H9 (cell line): Measurements from ENCODE around the gene ACADSB. TPM values are rescaled to one million over a fixed set of nuclear protein-coding genes. Genes with fewer than 3 reads are reported as not detected.

Experiments
- DNase-seq: peaks from one replicate; pipeline ENCODE4 v3.0.0-alpha.2; 2017
- H2AFZ ChIP-seq: one replicate; pipeline ENCODE4 v1.6.1; 2013; ENCODE audit warnings: mild to moderate bottlenecking, low read length, control low read depth, moderate library complexity
- H2AK5ac ChIP-seq: 2 replicates; pipeline ENCODE4 v1.6.1; 2013; ENCODE audit warnings: low read length, control low read depth, mixed read lengths; ENCODE audit not compliant: insufficient read length
- H2BK120ac ChIP-seq: one replicate; pipeline ENCODE4 v1.6.1; 2013; ENCODE audit warnings: low read depth, mild to moderate bottlenecking, low read length, control low read depth, inconsistent platforms; ENCODE audit not compliant: poor library complexity, severe bottlenecking
- H2BK12ac ChIP-seq: 2 replicates; pipeline ENCODE4 v1.6.1; 2013; ENCODE audit warnings: low read length, control low read depth, mixed read lengths, low read depth; ENCODE audit not compliant: insufficient read length
- H2BK15ac ChIP-seq: 2 replicates; pipeline ENCODE4 v1.6.1; 2013; ENCODE audit warnings: low read depth, low read length, control low read depth
- H2BK20ac ChIP-seq: one replicate; pipeline ENCODE4 v1.6.1; 2013; ENCODE audit warnings: low read depth, mild to moderate bottlenecking, low read length, control low read depth, inconsistent platforms; ENCODE audit not compliant: poor library complexity, severe bottlenecking
- H2BK5ac ChIP-seq: 2 replicates; pipeline ENCODE4 v1.6.1; 2013; ENCODE audit warnings: low read length, control low read depth, mixed read lengths; ENCODE audit not compliant: insufficient read length
- H3K14ac ChIP-seq: 2 replicates; pipeline ENCODE4 v1.6.1; 2013; ENCODE audit warnings: low read length, control low read depth; ENCODE audit not compliant: insufficient read depth
- H3K18ac ChIP-seq: 2 replicates; pipeline ENCODE4 v1.6.1; 2013; ENCODE audit warnings: low read depth, mild to moderate bottlenecking, mixed read lengths, low read length, control low read depth; ENCODE audit not compliant: insufficient read length
- H3K23ac ChIP-seq: 2 replicates; pipeline ENCODE4 v1.6.1; 2013; ENCODE audit warnings: low read length, control low read depth, mixed read lengths, low read depth; ENCODE audit not compliant: insufficient read length
- H3K23me2 ChIP-seq: 2 replicates; pipeline ENCODE4 v1.6.1; 2013; ENCODE audit warnings: low read depth, mild to moderate bottlenecking, mixed read lengths, low read length, control low read depth; ENCODE audit not compliant: insufficient read length, poor library complexity, severe bottlenecking
- H3K27ac ChIP-seq: 2 replicates; pipeline ENCODE4 v1.5.1; 2013; ENCODE audit warnings: low read length, control low read depth, mixed read lengths, low read depth; ENCODE audit not compliant: insufficient read length
- H3K27me3 ChIP-seq: 2 replicates; pipeline ENCODE4 v1.6.1; 2013; ENCODE audit warnings: low read length, control low read depth, inconsistent platforms; ENCODE audit not compliant: insufficient read depth
- H3K4ac ChIP-seq: 2 replicates; pipeline ENCODE4 v1.6.1; 2013; ENCODE audit warnings: low read depth, mild to moderate bottlenecking, control low read depth, inconsistent platforms, low read length, moderate library complexity
- H3K4me1 ChIP-seq: 2 replicates; pipeline ENCODE4 v1.6.1; 2013; ENCODE audit warnings: low read length, control low read depth, inconsistent platforms; ENCODE audit not compliant: insufficient read depth
- H3K4me2 ChIP-seq: 2 replicates; pipeline ENCODE4 v1.6.1; 2013; ENCODE audit warnings: low read length, control low read depth, mixed read lengths; ENCODE audit not compliant: insufficient read length, insufficient read depth
- H3K56ac ChIP-seq: 2 replicates; pipeline ENCODE4 v1.6.1; 2013; ENCODE audit warnings: low read depth, mild to moderate bottlenecking, mixed read lengths, low read length, control low read depth; ENCODE audit not compliant: insufficient read length
- H3K79me1 ChIP-seq: 2 replicates; pipeline ENCODE4 v1.6.1; 2013; ENCODE audit warnings: low read depth, mild to moderate bottlenecking, moderate library complexity, low read length, control low read depth, inconsistent platforms; ENCODE audit not compliant: insufficient read depth, poor library complexity, severe bottlenecking
- H3K79me2 ChIP-seq: 2 replicates; pipeline ENCODE4 v1.6.1; 2013; ENCODE audit warnings: low read length, control low read depth, inconsistent platforms; ENCODE audit not compliant: insufficient read depth
- H3K9ac ChIP-seq: 2 replicates; pipeline ENCODE4 v1.6.1; 2013; ENCODE audit warnings: low read length, control low read depth, mixed read lengths; ENCODE audit not compliant: insufficient read length; ENCODE audit errors: extremely low read depth
- H3K9me3 ChIP-seq: one replicate; pipeline ENCODE4 v1.6.1; 2013; ENCODE audit warnings: low read depth, low read length, inconsistent platforms; ENCODE audit not compliant: control insufficient read depth
- H3T11ph ChIP-seq: one replicate; pipeline ENCODE4 v1.6.1; 2013; ENCODE audit warnings: mild to moderate bottlenecking, low read length, control low read depth, inconsistent platforms
- H4K20me1 ChIP-seq: one replicate; pipeline ENCODE4 v1.6.1; 2013; ENCODE audit not compliant: control insufficient read depth, insufficient read length, insufficient read depth
- H4K5ac ChIP-seq: 2 replicates; pipeline ENCODE4 v1.6.1; 2013; ENCODE audit warnings: low read depth, mild to moderate bottlenecking, mixed read lengths, low read length, control low read depth; ENCODE audit not compliant: insufficient read length
- H4K8ac ChIP-seq: replicated peaks from 2 replicates; pipeline ENCODE4 v1.6.1; 2013; ENCODE audit warnings: low read length, control low read depth, mixed read lengths, low read depth; ENCODE audit not compliant: insufficient read length
- H4K91ac ChIP-seq: 2 replicates; pipeline ENCODE4 v1.6.1; 2013; ENCODE audit warnings: low read depth, mild to moderate bottlenecking, moderate library complexity, mixed read lengths, low read length, control low read depth; ENCODE audit not compliant: insufficient read length
- H3K27ac Mint-ChIP-seq, 3 experiments: 2 replicates in 2 of 3; 3 replicates in 1 of 3; pipeline ENCODE4 v1.8.0; 2020 to 2021; ENCODE audit warnings: mixed read lengths in 3 of 3, mild to moderate bottlenecking in 1 of 3, moderate library complexity in 1 of 3
- H3K27me3 Mint-ChIP-seq: 2 replicates; pipeline ENCODE4 v1.8.0; 2021; ENCODE audit warnings: low read depth, mild to moderate bottlenecking, moderate library complexity, mixed read lengths
- H3K36me3 Mint-ChIP-seq, 3 experiments: 2 replicates in 2 of 3; 3 replicates in 1 of 3; pipeline ENCODE4 v1.8.0; 2020 to 2021; ENCODE audit warnings: low read depth in 3 of 3, mixed read lengths in 3 of 3; ENCODE audit not compliant: insufficient read depth in 1 of 3
- H3K4me1 Mint-ChIP-seq, 2 experiments: 2 replicates each; pipeline ENCODE4 v1.8.0; 2020; ENCODE audit warnings: mixed read lengths in 2 of 2
- H3K4me3 Mint-ChIP-seq, 2 experiments: 2 replicates in 1 of 2; 3 replicates in 1 of 2; pipeline ENCODE4 v1.8.0; 2020 to 2021; ENCODE audit warnings: mild to moderate bottlenecking in 2 of 2, mixed read lengths in 2 of 2, moderate library complexity in 1 of 2
- H3K9me3 Mint-ChIP-seq, 2 experiments: 2 replicates in 1 of 2; 3 replicates in 1 of 2; pipeline ENCODE4 v1.8.0; 2020; ENCODE audit warnings: mild to moderate bottlenecking in 2 of 2, mixed read lengths in 2 of 2, moderate library complexity in 1 of 2
- CTCF ChIP-seq: fragments of 200-600 bp; sonication (generic); conservative IDR thresholded peaks from 3 replicates; pipeline ENCODE4 v1.8.0; 2021; ENCODE audit warnings: antibody characterized with exemption, mild to moderate bottlenecking
- WGBS: extraction: QIAGEN DNeasy Blood & Tissue Kit; methylation state at CpG from one replicate; pipeline ENCODE4 v1.1.7; 2013; ENCODE audit warnings: missing lambda C conversion rate, low lambda C conversion rate, mixed read lengths; ENCODE audit not compliant: insufficient read length; ENCODE audit errors: extremely low coverage; 5-methylcytosine and 5-hydroxymethylcytosine counted together
- total RNA-seq: library from RNA; stranded (reverse); gene quantifications from 2 replicates; pipeline ENCODE4 v1.2.1, GENCODE V29; 2021

ACADSB gene
- total RNA-seq, 1 experiment from 2014 or later: 35.1 TPM

- Histone ChIP-seq H3K79me2 (no peaks in the 10 kb centered on the region), H2BK20ac (no peak overlapping the region), H2BK5ac (no peak overlapping the region), H3K4me2 (no peak overlapping the region), H3K79me1 (no peaks in the 10 kb centered on the region), H4K8ac (no peak overlapping the region), H4K91ac (no peak overlapping the region), H4K20me1 (no peaks in the 10 kb centered on the region), H3K18ac (no peak overlapping the region), H3K27me3 (no peaks in the 10 kb centered on the region), H3K23ac (no peak overlapping the region), H3K4me1 (no peaks in the 10 kb centered on the region; the same call in 1 of the 2 replicates), H3K56ac (no peak overlapping the region), H2BK12ac (no peak overlapping the region), H3K9ac (no peak overlapping the region), H4K5ac (no peak overlapping the region), H3K23me2 (no peaks in the 10 kb centered on the region), H3K4ac (no peak overlapping the region), H3T11ph (no peak overlapping the region), H2BK15ac (no peak overlapping the region), H2AK5ac (no peak overlapping the region), H2BK120ac (no peak overlapping the region), H2AFZ (no peak overlapping the region), H3K27ac (no peak overlapping the region), H3K14ac (no peak overlapping the region), H3K9me3 (no peaks in the 10 kb centered on the region)
- H3K9me3 Mint-ChIP-seq: no peaks in the 10 kb centered on the region
- WGBS: no CpG with 5 or more reads among the region's 8 CpGs
- H3K27ac Mint-ChIP-seq: no peak overlapping the region
- no peak for DNase-seq
- no peak for TF ChIP-seq CTCF
- H3K27me3 Mint-ChIP-seq: no peaks in the 10 kb centered on the region
- peaks cover 9 to 13% of the 10 kb centered on the region in 2 experiments for H3K4me1 Mint-ChIP-seq
- peaks cover 0 to 16% (median 16%) of the 10 kb centered on the region in 3 experiments; a peak in 6 of 7 replicates for H3K36me3 Mint-ChIP-seq
- H3K4me3 Mint-ChIP-seq: no peak overlapping the region
Observed at GRCh38 chr10:123035467-123036086, 26.8 kb downstream of the ACADSB start.
